ENCODE measurements around the gene RYR2. TPM values are rescaled to one million over a fixed set of nuclear protein-coding genes. Genes with fewer than 3 reads are reported as not detected.

RYR2 gene
- total RNA-seq, 6 experiments from 2014 or later = 0.05 to 0.17 TPM; not detected in 4

DNA sequence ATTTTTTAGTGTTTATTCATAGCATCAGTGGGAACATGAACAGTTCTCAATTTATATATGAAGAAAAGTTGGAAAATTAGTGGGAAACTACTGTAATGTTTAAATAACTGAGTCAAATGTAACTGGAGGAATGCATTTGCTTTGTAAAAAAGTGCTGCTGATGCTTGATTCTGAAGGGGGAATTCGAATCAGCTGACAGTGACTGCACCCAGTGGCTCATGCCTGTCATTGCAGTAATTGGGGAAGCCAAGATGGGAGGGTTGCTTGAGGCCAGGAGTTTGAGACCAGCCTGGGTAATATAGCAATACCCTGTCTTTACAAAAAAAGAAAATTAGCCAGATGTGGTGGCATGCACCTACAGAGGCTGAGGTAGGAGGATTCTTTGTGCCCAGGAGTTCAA lies 450.4 kb downstream of the RYR2 start:
- no peaks in the 10 kb centered on the region for H3K4me1 Mint-ChIP-seq (ENCODE audit: low read depth)
- no peak overlapping the region for H3K27ac Mint-ChIP-seq
- TF ChIP-seq, protein P1, sequence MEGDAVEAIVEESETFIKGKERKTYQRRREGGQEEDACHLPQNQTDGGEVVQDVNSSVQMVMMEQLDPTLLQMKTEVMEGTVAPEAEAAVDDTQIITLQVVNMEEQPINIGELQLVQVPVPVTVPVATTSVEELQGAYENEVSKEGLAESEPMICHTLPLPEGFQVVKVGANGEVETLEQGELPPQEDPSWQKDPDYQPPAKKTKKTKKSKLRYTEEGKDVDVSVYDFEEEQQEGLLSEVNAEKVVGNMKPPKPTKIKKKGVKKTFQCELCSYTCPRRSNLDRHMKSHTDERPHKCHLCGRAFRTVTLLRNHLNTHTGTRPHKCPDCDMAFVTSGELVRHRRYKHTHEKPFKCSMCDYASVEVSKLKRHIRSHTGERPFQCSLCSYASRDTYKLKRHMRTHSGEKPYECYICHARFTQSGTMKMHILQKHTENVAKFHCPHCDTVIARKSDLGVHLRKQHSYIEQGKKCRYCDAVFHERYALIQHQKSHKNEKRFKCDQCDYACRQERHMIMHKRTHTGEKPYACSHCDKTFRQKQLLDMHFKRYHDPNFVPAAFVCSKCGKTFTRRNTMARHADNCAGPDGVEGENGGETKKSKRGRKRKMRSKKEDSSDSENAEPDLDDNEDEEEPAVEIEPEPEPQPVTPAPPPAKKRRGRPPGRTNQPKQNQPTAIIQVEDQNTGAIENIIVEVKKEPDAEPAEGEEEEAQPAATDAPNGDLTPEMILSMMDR (IDR thresholded peaks at IDR 0.05) = no peak
- H3K27me3 Mint-ChIP-seq (ENCODE audit: insufficient read depth) = no peaks in the 10 kb centered on the region; the same call in 1 of the 2 replicates
- no peaks in the 10 kb centered on the region for H3K36me3 Mint-ChIP-seq (ENCODE audit: low read depth)
- H3K4me3 Mint-ChIP-seq = no peak overlapping the region
- DNase-seq = no peak
- peaks cover 44% of the 10 kb centered on the region for H3K9me3 Mint-ChIP-seq

DNA sequence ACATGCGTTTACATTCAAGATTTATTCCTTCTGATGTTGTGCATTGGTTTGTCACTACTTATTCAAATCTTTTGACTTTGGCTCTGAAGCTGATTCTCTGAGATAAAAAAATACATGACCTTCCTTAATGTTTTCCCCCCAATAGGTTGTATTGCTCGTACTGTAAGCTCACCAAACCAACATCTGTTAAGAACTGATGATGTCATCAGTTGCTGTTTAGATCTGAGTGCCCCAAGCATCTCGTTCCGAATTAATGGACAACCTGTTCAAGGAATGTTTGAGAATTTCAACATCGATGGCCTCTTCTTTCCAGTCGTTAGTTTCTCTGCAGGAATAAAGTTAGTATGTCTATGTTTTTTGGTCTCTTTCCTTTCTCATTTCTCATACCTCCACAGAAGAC lies 458.6 kb downstream of the RYR2 start:
- DNase-seq = no peak
- Mint-ChIP-seq H3K27ac (no peak overlapping the region), H3K27me3 (ENCODE audit: insufficient read depth) (peaks cover 1% of the 10 kb centered on the region; the same call in 1 of the 2 replicates), H3K4me1 (ENCODE audit: low read depth) (no peaks in the 10 kb centered on the region), H3K36me3 (ENCODE audit: low read depth) (no peaks in the 10 kb centered on the region), H3K9me3 (peaks cover 36% of the 10 kb centered on the region), H3K4me3 (no peak overlapping the region)
- TF ChIP-seq, protein P1 (IDR thresholded peaks at IDR 0.05) = no peak

DNA sequence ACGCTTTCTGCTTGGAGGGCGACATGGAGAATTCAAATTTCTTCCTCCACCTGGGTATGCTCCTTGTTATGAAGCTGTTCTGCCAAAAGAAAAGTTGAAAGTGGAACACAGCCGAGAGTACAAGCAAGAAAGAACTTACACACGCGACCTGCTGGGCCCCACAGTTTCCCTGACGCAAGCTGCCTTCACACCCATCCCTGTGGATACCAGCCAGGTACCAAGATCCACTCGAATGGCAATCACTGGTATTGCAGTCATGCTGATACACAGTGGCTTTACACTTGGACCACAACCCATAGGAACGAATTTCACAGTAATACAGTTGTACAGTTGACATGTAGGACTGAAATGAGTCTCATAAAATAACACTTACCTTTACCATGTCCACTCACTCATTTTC lies 461.3 kb downstream of the RYR2 start:
- TF ChIP-seq, protein P1 (IDR thresholded peaks at IDR 0.05) = no peak
- no peaks in the 10 kb centered on the region for H3K36me3 Mint-ChIP-seq (ENCODE audit: low read depth)
- peaks cover 40% of the 10 kb centered on the region for H3K9me3 Mint-ChIP-seq
- DNase-seq = no peak
- peaks cover 1% of the 10 kb centered on the region; the same call in 1 of the 2 replicates for H3K27me3 Mint-ChIP-seq (ENCODE audit: insufficient read depth)
- H3K27ac Mint-ChIP-seq = no peak overlapping the region
- no peak overlapping the region for H3K4me3 Mint-ChIP-seq
- H3K4me1 Mint-ChIP-seq (ENCODE audit: low read depth) = no peaks in the 10 kb centered on the region

DNA sequence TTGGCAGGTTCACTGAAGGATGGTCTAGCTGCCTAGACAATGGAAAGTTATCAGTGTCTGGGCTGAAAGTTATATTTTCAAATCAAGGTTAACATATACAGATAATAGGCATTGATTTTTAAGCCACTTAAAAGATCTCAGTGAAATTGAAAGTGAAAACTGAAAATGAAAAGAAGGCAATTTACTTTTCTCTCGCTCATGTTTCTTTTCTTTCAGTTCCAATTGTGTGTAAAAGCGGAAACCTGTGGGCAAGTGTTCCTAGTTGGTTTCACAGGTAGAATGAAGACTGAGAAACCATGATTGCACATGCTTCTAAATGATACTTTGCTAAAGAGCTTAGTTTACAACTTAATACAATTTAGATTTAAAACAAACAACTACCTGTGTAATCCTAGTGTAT lies 465.0 kb downstream of the RYR2 start:
- DNase-seq = no peak
- H3K27ac Mint-ChIP-seq = no peak overlapping the region
- TF ChIP-seq, protein P1 (IDR thresholded peaks at IDR 0.05) = no peak
- H3K9me3 Mint-ChIP-seq = peaks cover 36% of the 10 kb centered on the region
- H3K4me3 Mint-ChIP-seq = no peak overlapping the region
- peaks cover 1% of the 10 kb centered on the region; the same call in 1 of the 2 replicates for H3K27me3 Mint-ChIP-seq (ENCODE audit: insufficient read depth)
- no peaks in the 10 kb centered on the region for H3K36me3 Mint-ChIP-seq (ENCODE audit: low read depth)
- no peaks in the 10 kb centered on the region for H3K4me1 Mint-ChIP-seq (ENCODE audit: low read depth)

DNA sequence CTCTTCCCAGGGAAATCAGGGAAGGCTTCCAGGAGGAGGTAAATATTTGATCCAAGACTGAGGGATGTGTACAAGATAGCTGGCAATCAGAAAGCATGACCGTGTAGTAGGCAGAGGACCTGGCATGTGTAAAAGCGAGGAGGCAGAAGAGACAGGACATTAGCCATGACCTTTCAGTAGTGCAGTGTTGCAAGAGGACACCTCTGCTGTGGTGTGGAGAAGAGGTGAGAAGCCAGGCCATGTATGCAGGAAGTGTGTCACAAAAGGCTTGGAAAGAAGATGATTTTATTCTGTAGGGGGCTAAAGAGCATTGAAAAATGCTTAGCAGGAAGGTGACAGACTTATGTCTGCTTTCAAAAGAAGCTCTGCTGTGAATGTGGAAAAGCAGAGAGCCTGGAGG lies 467.8 kb downstream of the RYR2 start:
- Mint-ChIP-seq H3K9me3 (peaks cover 36% of the 10 kb centered on the region), H3K4me1 (ENCODE audit: low read depth) (no peaks in the 10 kb centered on the region)

More for the DNA sequence above, 467.8 kb downstream of the RYR2 start:
- TF ChIP-seq, protein P1 (IDR thresholded peaks at IDR 0.05) = no peak
- H3K36me3 Mint-ChIP-seq (ENCODE audit: low read depth) = no peaks in the 10 kb centered on the region
- H3K27ac Mint-ChIP-seq = no peak overlapping the region
- no peaks in the 10 kb centered on the region for H3K27me3 Mint-ChIP-seq (ENCODE audit: insufficient read depth)
- H3K4me3 Mint-ChIP-seq = no peak overlapping the region
- DNase-seq = no peak
